NCI-H2029 (cell line): ENCODE data around the gene RAP1A.
A peak's percentile ranks its signal among the peaks of the same experiment; 100 is the strongest.
"Not testable (repeated sequence)": the region's sequence is repeated elsewhere in the genome, so short reads cannot be mapped to it uniquely, and the experiment has no call there.

Experiments used
- DNase-seq: peaks from one replicate; lab custom pipeline; 2025; lab: John Stamatoyannopoulos, UW

Gene RAP1A

GRCh38 chr1:111630567-111630966 lies 11.0 kb downstream of the RAP1A start:
- no peak for DNase-seq

DNA sequence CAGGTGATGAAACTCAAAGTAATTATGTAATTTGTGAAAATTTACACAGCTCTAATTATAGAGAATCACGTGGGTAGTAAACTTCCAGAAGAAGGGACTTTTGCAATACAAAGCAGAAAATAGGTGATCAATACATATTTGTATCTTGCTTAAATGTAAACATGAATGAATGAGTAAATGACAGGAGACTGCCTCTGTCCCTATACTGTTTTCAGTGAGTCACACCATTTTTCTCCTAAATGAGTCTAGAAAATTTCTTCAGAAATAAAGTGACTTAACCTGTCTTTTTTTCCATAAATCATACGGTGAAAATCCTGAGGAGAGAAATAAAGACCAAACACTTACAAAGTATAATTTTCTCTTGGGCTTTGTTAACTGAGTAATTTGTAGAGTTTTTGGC lies 11.9 kb downstream of the RAP1A start:
- DNase-seq = no peak

- DNase-seq = not testable (repeated sequence)
These were observed 13.2 kb downstream of the RAP1A start for GRCh38 chr1:111632771-111633170.

- DNase-seq = no peak
These were observed 14.2 kb downstream of the RAP1A start for GRCh38 chr1:111633736-111634247.

GRCh38 chr1:111635324-111636009 lies 15.9 kb downstream of the RAP1A start:
- DNase-seq = no peak

DNA sequence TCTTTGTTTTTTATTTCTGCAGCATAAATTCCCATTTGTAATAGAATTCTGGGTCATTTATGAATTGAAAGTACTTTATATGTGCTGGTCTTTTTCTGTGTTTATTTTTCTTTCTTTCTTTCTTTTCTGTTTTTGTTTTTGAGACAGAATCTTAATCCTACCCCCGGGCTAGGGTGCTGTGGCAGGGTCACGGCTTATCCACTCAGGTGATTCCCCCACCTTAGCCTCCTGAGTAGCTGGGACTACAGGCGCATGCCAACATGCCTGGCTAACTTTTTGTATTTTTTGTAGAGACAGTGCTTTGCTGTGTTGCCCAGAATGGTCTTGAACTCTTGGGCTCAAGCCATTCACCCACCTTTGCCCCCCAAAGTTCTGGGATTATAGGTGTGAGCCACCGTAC lies 18.7 kb downstream of the RAP1A start:
- no peak for DNase-seq

GRCh38 chr1:111639602-111640198 lies 20.1 kb downstream of the RAP1A start:
- no peak for DNase-seq

- DNase-seq = no peak
These were observed 23.5 kb downstream of the RAP1A start for GRCh38 chr1:111643097-111643496.

DNA sequence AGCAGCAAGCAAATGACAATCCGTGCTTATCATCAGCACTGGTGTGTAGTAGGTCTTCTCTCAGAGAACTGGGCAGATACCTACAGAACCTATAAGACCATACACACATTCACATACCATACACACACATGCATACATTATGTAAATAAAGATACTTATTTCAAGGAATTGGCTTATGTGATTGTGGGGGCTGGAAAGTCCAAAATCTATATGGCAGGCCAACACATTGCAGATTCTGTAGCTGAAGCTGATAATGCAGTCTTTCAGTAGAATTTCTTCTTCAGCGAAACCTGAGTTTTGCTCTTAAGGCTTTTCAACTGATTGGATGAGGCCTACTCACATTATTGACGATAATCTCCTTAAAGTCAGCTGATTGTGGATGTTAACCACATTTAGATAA lies 24.1 kb downstream of the RAP1A start:
- DNase-seq = no peak

- no peak for DNase-seq
These were observed 24.9 kb downstream of the RAP1A start for GRCh38 chr1:111644506-111644905.

- DNase-seq = no peak
These were observed 28.1 kb downstream of the RAP1A start for GRCh38 chr1:111647736-111648135.

- DNase-seq = no peak
These were observed 29.2 kb downstream of the RAP1A start for GRCh38 chr1:111648806-111649205.

GRCh38 chr1:111649227-111649626 lies 29.6 kb downstream of the RAP1A start:
- no peak for DNase-seq

- DNase-seq = no peak
These were observed 30.1 kb downstream of the RAP1A start for GRCh38 chr1:111649648-111650047.

GRCh38 chr1:111653709-111654108 lies 34.1 kb downstream of the RAP1A start:
- DNase-seq = no peak

DNA sequence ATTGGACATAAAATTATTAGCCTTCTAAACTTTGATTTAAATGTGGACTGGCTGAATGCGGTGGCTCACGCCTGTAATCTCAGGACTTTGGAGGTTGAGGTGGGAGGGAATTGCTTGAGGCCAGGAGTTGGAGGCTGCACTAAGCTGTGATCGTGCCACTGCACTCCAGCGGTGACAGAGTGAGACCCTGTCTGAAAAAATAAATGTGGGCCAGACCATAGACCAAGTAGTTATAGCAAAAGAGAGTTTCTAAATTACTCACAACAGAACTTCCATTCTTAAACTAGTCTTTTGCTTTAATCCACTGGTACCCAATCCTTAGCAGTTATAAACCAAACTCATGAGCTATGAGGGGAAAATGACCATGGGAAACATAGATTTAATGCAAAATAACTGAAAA lies 35.2 kb downstream of the RAP1A start:
- DNase-seq = no peak

DNA sequence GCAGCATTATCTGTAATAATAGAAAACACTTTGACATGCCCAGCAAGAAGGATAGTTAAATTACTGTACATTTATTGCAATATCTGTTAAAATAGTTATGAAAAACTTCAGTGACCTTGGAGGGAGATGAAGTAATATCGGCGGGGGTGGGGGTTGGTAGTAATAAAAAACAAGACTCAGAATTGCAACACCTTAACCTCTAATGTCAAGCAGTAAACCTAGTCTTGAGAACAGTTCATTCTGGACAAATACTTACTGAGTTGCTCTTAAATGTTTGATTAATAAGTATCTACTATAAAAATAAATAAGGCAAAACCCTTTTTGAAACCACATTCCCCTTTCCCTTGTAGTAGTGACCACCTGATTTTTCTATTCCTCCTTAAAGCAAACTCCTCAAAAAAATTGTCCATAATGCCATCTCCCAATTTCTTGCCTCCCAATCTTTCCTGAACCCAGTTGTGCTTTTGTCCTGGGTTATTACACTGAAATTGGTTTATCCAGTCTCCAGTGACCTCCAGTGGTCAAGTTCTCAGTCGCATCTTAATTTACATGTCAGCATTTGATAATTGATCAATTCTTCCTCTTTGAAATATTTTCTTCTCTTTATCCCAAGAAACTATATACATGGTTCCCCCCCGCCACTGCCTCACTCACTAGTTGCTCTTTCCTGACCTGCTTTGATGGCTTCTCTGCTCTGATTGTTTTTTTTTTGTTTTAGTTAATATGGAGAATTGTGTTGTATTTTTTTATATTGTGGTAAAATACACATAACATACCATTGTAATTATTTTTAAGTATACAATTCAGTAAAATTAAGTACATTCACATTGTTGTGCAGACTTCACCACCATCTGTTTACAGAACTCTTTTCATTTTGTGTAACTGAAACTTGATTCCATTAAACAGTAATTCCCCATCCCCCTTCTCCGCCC lies 36.8 kb downstream of the RAP1A start:
- DNase-seq = peak; percentile 2

DNA sequence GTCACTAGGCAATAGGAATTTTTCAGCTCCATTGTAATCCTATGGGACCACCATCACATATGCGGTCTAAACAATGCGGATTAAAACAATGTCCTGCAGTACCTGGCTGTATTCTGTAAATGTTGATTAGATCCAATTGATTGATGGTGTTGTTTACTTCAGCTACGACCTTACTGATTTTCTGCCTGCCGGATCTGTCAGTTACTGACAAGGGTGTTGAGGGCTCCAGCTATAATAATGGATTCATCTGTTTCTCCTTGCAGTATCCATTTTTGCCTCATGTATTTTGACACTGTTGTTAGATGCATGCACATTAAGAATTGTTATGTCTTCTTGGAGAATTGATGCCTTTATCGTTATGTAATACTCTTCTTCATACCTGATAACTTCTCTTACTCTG lies 39.0 kb downstream of the RAP1A start:
- DNase-seq = no peak

GRCh38 chr1:111660204-111661150 lies 40.9 kb downstream of the RAP1A start:
- no peak for DNase-seq

DNA sequence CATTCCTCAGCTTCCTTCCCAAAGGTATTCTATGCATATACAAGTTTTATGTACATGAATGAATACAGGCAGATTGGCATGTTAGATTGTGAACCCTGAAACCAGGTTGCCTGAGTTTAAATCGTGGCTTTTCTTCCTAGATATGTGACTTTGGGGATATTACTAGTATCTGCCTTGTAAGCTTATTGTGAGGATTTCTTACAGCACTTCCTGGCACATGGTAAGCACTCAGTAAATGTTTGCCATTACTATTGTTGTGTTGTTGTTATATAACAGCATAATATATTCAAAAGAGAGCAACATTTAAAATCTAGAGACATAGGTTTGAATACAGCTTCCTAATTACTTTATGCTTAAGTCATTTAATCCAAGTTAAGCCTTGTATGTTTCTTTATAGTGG lies 45.1 kb downstream of the RAP1A start:
- DNase-seq = no peak

GRCh38 chr1:111665497-111665896 lies 45.9 kb downstream of the RAP1A start:
- DNase-seq = no peak

DNA sequence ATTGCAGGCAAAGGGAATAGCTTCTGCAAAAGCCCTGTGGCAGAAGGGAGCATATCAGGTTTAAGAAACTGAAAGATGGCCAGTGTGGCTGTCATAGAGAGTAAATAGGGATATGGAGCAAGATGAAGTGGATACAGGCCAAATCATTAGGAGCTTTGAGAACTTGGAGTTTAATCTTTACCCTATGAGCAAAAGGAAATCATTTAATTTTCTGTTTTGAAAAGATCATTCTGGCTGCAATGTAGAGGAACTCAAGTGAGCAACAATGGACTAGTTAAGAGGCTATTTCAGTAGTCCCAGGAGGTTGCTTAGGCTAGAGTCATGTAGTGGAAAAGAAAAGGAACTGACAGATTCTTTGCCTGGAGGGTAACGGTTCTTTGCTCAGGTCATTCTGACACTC lies 47.2 kb downstream of the RAP1A start:
- DNase-seq = no peak
